Measurements from ENCODE around the gene CCR2.
"Not testable (repeated sequence)": the region's sequence is repeated elsewhere in the genome, so short reads cannot be mapped to it uniquely, and the experiment has no call there.

CCR2 gene

GRCh38 chr3:46391526-46391925, 37.6 kb downstream of the CCR2 start:
- not testable (repeated sequence) for H3K36me3 ChIP-seq (ENCODE audit: control insufficient read depth, insufficient read depth, low read length); H3K4me3 ChIP-seq (ENCODE audit: insufficient read depth, low read depth, low read length, poor library complexity, severe bottlenecking); DNase-seq; H3K27me3 ChIP-seq (replicated peaks; ENCODE audit: control insufficient read depth, insufficient read depth, low read length, poor library complexity, severe bottlenecking); H3K9me3 ChIP-seq (ENCODE audit: control insufficient read depth, low read length); H3K27ac ChIP-seq (ENCODE audit: insufficient read depth, low read length, poor library complexity, severe bottlenecking); H3K4me1 ChIP-seq (ENCODE audit: control insufficient read depth, insufficient read depth, low read length, poor library complexity, severe bottlenecking)

GRCh38 chr3:46393011-46393410, 39.1 kb downstream of the CCR2 start:
- DNase-seq = no peak
- Histone ChIP-seq H3K36me3 (ENCODE audit: control insufficient read depth, insufficient read depth, low read length) (no peaks in the 10 kb centered on the region), H3K9me3 (ENCODE audit: control insufficient read depth, low read length) (no peaks in the 10 kb centered on the region), H3K27me3 (replicated peaks; ENCODE audit: control insufficient read depth, insufficient read depth, low read length, poor library complexity, severe bottlenecking) (no peaks in the 10 kb centered on the region), H3K27ac (ENCODE audit: insufficient read depth, low read length, poor library complexity, severe bottlenecking) (no peak overlapping the region), H3K4me1 (ENCODE audit: control insufficient read depth, insufficient read depth, low read length, poor library complexity, severe bottlenecking) (no peaks in the 10 kb centered on the region), H3K4me3 (ENCODE audit: insufficient read depth, low read depth, low read length, poor library complexity, severe bottlenecking) (no peak overlapping the region)

GRCh38 chr3:46393554-46394434, 39.9 kb downstream of the CCR2 start:
- no peaks in the 10 kb centered on the region for H3K36me3 ChIP-seq (ENCODE audit: control insufficient read depth, insufficient read depth, low read length)
- no peaks in the 10 kb centered on the region for H3K9me3 ChIP-seq (ENCODE audit: control insufficient read depth, low read length)
- H3K4me3 ChIP-seq (ENCODE audit: insufficient read depth, low read depth, low read length, poor library complexity, severe bottlenecking) = no peak overlapping the region
- H3K27ac ChIP-seq (ENCODE audit: insufficient read depth, low read length, poor library complexity, severe bottlenecking) = no peak overlapping the region
- H3K4me1 ChIP-seq (ENCODE audit: control insufficient read depth, insufficient read depth, low read length, poor library complexity, severe bottlenecking) = no peaks in the 10 kb centered on the region
- no peaks in the 10 kb centered on the region for H3K27me3 ChIP-seq (replicated peaks; ENCODE audit: control insufficient read depth, insufficient read depth, low read length, poor library complexity, severe bottlenecking)
- DNase-seq = no peak

- no peaks in the 10 kb centered on the region for H3K9me3 ChIP-seq (ENCODE audit: control insufficient read depth, low read length)
- no peaks in the 10 kb centered on the region for H3K27me3 ChIP-seq (replicated peaks; ENCODE audit: control insufficient read depth, insufficient read depth, low read length, poor library complexity, severe bottlenecking)
- no peaks in the 10 kb centered on the region for H3K36me3 ChIP-seq (ENCODE audit: control insufficient read depth, insufficient read depth, low read length)
- DNase-seq = no peak
- no peak overlapping the region for H3K4me3 ChIP-seq (ENCODE audit: insufficient read depth, low read depth, low read length, poor library complexity, severe bottlenecking)
- no peak overlapping the region for H3K27ac ChIP-seq (ENCODE audit: insufficient read depth, low read length, poor library complexity, severe bottlenecking)
- H3K4me1 ChIP-seq (ENCODE audit: control insufficient read depth, insufficient read depth, low read length, poor library complexity, severe bottlenecking) = no peaks in the 10 kb centered on the region
These were observed 41.3 kb downstream of the CCR2 start for GRCh38 chr3:46395210-46395661.

GRCh38 chr3:46395766-46396530, 42.0 kb downstream of the CCR2 start:
- no peak for DNase-seq
- H3K36me3 ChIP-seq (ENCODE audit: control insufficient read depth, insufficient read depth, low read length) = no peaks in the 10 kb centered on the region
- H3K4me1 ChIP-seq (ENCODE audit: control insufficient read depth, insufficient read depth, low read length, poor library complexity, severe bottlenecking) = no peaks in the 10 kb centered on the region
- no peaks in the 10 kb centered on the region for H3K27me3 ChIP-seq (replicated peaks; ENCODE audit: control insufficient read depth, insufficient read depth, low read length, poor library complexity, severe bottlenecking)
- H3K9me3 ChIP-seq (ENCODE audit: control insufficient read depth, low read length) = no peaks in the 10 kb centered on the region
- no peak overlapping the region for H3K4me3 ChIP-seq (ENCODE audit: insufficient read depth, low read depth, low read length, poor library complexity, severe bottlenecking)
- no peak overlapping the region for H3K27ac ChIP-seq (ENCODE audit: insufficient read depth, low read length, poor library complexity, severe bottlenecking)

- Histone ChIP-seq H3K27ac (ENCODE audit: insufficient read depth, low read length, poor library complexity, severe bottlenecking) (no peak overlapping the region), H3K4me1 (ENCODE audit: control insufficient read depth, insufficient read depth, low read length, poor library complexity, severe bottlenecking) (no peaks in the 10 kb centered on the region)
- DNase-seq = no peak
These were observed 43.2 kb downstream of the CCR2 start for GRCh38 chr3:46397111-46397510.

GRCh38 chr3:46398186-46398955, 44.5 kb downstream of the CCR2 start:
- no peaks in the 10 kb centered on the region for H3K4me1 ChIP-seq (ENCODE audit: control insufficient read depth, insufficient read depth, low read length, poor library complexity, severe bottlenecking)
- H3K4me3 ChIP-seq (ENCODE audit: insufficient read depth, low read depth, low read length, poor library complexity, severe bottlenecking) = no peak overlapping the region
- no peaks in the 10 kb centered on the region for H3K36me3 ChIP-seq (ENCODE audit: control insufficient read depth, insufficient read depth, low read length)
- H3K27ac ChIP-seq (ENCODE audit: insufficient read depth, low read length, poor library complexity, severe bottlenecking) = no peak overlapping the region
- DNase-seq = no peak
- H3K9me3 ChIP-seq (ENCODE audit: control insufficient read depth, low read length) = no peaks in the 10 kb centered on the region
- no peaks in the 10 kb centered on the region for H3K27me3 ChIP-seq (replicated peaks; ENCODE audit: control insufficient read depth, insufficient read depth, low read length, poor library complexity, severe bottlenecking)

More at GRCh38 chr3:46397111-46397510, 43.2 kb downstream of the CCR2 start:
- Histone ChIP-seq H3K27me3 (replicated peaks; ENCODE audit: control insufficient read depth, insufficient read depth, low read length, poor library complexity, severe bottlenecking) (no peaks in the 10 kb centered on the region), H3K9me3 (ENCODE audit: control insufficient read depth, low read length) (no peaks in the 10 kb centered on the region), H3K4me3 (ENCODE audit: insufficient read depth, low read depth, low read length, poor library complexity, severe bottlenecking) (no peak overlapping the region), H3K36me3 (ENCODE audit: control insufficient read depth, insufficient read depth, low read length) (no peaks in the 10 kb centered on the region)

- H3K36me3 ChIP-seq (ENCODE audit: control insufficient read depth, insufficient read depth, low read length) = no peaks in the 10 kb centered on the region
- no peaks in the 10 kb centered on the region for H3K27me3 ChIP-seq (replicated peaks; ENCODE audit: control insufficient read depth, insufficient read depth, low read length, poor library complexity, severe bottlenecking)
- H3K4me1 ChIP-seq (ENCODE audit: control insufficient read depth, insufficient read depth, low read length, poor library complexity, severe bottlenecking) = no peaks in the 10 kb centered on the region
- no peaks in the 10 kb centered on the region for H3K9me3 ChIP-seq (ENCODE audit: control insufficient read depth, low read length)
- H3K4me3 ChIP-seq (ENCODE audit: insufficient read depth, low read depth, low read length, poor library complexity, severe bottlenecking) = no peak overlapping the region
- DNase-seq = no peak
- H3K27ac ChIP-seq (ENCODE audit: insufficient read depth, low read length, poor library complexity, severe bottlenecking) = no peak overlapping the region
These were observed 45.2 kb downstream of the CCR2 start for GRCh38 chr3:46399098-46399497.

GRCh38 chr3:46399557-46399956, 45.6 kb downstream of the CCR2 start:
- H3K4me3 ChIP-seq (ENCODE audit: insufficient read depth, low read depth, low read length, poor library complexity, severe bottlenecking) = no peak overlapping the region
- H3K27ac ChIP-seq (ENCODE audit: insufficient read depth, low read length, poor library complexity, severe bottlenecking) = no peak overlapping the region
- H3K4me1 ChIP-seq (ENCODE audit: control insufficient read depth, insufficient read depth, low read length, poor library complexity, severe bottlenecking) = no peaks in the 10 kb centered on the region
- H3K9me3 ChIP-seq (ENCODE audit: control insufficient read depth, low read length) = no peaks in the 10 kb centered on the region
- no peaks in the 10 kb centered on the region for H3K27me3 ChIP-seq (replicated peaks; ENCODE audit: control insufficient read depth, insufficient read depth, low read length, poor library complexity, severe bottlenecking)
- no peaks in the 10 kb centered on the region for H3K36me3 ChIP-seq (ENCODE audit: control insufficient read depth, insufficient read depth, low read length)
- DNase-seq = no peak
